Activated CD4-positive, alpha-beta T cell treated with anti-CD3 and anti-CD28 coated beads, Interleukin-2, amount 50 U/mL, for 48 hours (primary cell): ENCODE data around the gene SKIL.
A peak's percentile ranks its signal among the peaks of the same experiment; 100 is the strongest.

Source experiments
- DNase-seq, 2 experiments: peaks; one replicate each; pipeline ENCODE4 v3.0.0-alpha.2; 2020

SKIL gene

GRCh38 chr3:170413291-170413690, 55.8 kb downstream of the SKIL start:
- DNase-seq, result no peak

GRCh38 chr3:170414202-170414663, 56.7 kb downstream of the SKIL start:
- peak in 1 of 2 experiments; percentile 31 for DNase-seq

GRCh38 chr3:170417090-170417489, 59.6 kb downstream of the SKIL start:
- DNase-seq, result no peak

GRCh38 chr3:170418422-170419398, 61.2 kb downstream of the SKIL start, which contains the start of gene CLDN11:
Gene CLDN11, plus strand, starts transcription at chr3:170418868. Its CDS starts 199 bp downstream, at chr3:170419067.
- DNase-seq, result no peak

- DNase-seq, result peak in 1 of 2 experiments; percentile 28
These were observed 62.1 kb downstream of the SKIL start for GRCh38 chr3:170419557-170420087.

GRCh38 chr3:170420307-170420821, 62.8 kb downstream of the SKIL start:
- DNase-seq, result no peak

- no peak for DNase-seq
These were observed 63.7 kb downstream of the SKIL start for GRCh38 chr3:170421111-170421641.

GRCh38 chr3:170421758-170422157, 64.2 kb downstream of the SKIL start:
- DNase-seq, result no peak

GRCh38 chr3:170423001-170423615, 65.6 kb downstream of the SKIL start:
- DNase-seq, result no peak

GRCh38 chr3:170424879-170425278, 67.4 kb downstream of the SKIL start:
- no peak for DNase-seq

- no peak for DNase-seq
These were observed 68.2 kb downstream of the SKIL start for GRCh38 chr3:170425491-170426239.

- DNase-seq, result no peak
These were observed 68.8 kb downstream of the SKIL start for GRCh38 chr3:170426240-170426797.

- DNase-seq, result no peak
These were observed 70.6 kb downstream of the SKIL start for GRCh38 chr3:170428095-170428494.

- no peak for DNase-seq
These were observed 71.5 kb downstream of the SKIL start for GRCh38 chr3:170429050-170429449.

GRCh38 chr3:170431054-170431453, 73.5 kb downstream of the SKIL start:
- no peak for DNase-seq

- DNase-seq, result no peak
These were observed 74.9 kb downstream of the SKIL start for GRCh38 chr3:170432416-170432815.

- DNase-seq, result no peak
These were observed 79.2 kb downstream of the SKIL start for GRCh38 chr3:170436697-170437096.

GRCh38 chr3:170437176-170437575, 79.7 kb downstream of the SKIL start:
- DNase-seq, result no peak

GRCh38 chr3:170437696-170438407, 80.3 kb downstream of the SKIL start:
- DNase-seq, result no peak

GRCh38 chr3:170438836-170439235, 81.3 kb downstream of the SKIL start:
- DNase-seq, result no peak

GRCh38 chr3:170440344-170440743, 82.8 kb downstream of the SKIL start:
- DNase-seq, result no peak
